Progenitor cell of endocrine pancreas (in vitro differentiated cells): ENCODE measurements around the gene CRYL1. TPM values are rescaled to one million over a fixed set of nuclear protein-coding genes. Genes with fewer than 3 reads are reported as not detected.

ENCODE experiments used
- DNase-seq: peaks from one replicate; pipeline ENCODE4 v3.0.0; 2021; ENCODE audit warnings: low spot score; ENCODE audit not compliant: unreplicated experiment
- H3K27ac Mint-ChIP-seq: 2 replicates; pipeline ENCODE4 v1.8.0; 2021; ENCODE audit warnings: mild to moderate bottlenecking, moderate library complexity, mixed read lengths
- H3K27me3 Mint-ChIP-seq: 2 replicates; pipeline ENCODE4 v1.8.0; 2021; ENCODE audit warnings: mixed read lengths
- H3K36me3 Mint-ChIP-seq: 2 replicates; pipeline ENCODE4 v1.8.0; 2022; ENCODE audit warnings: mixed read lengths; ENCODE audit not compliant: insufficient read depth
- H3K4me1 Mint-ChIP-seq: 2 replicates; pipeline ENCODE4 v1.8.0; 2021; ENCODE audit warnings: low read depth, mixed read lengths
- H3K4me3 Mint-ChIP-seq: 2 replicates; pipeline ENCODE4 v1.8.0; 2021; ENCODE audit warnings: low read depth, mild to moderate bottlenecking, moderate library complexity, mixed read lengths
- H3K9me3 Mint-ChIP-seq: 2 replicates; pipeline ENCODE4 v1.8.0; 2021; ENCODE audit warnings: low read depth, mixed read lengths
- total RNA-seq: library from RNA; stranded (reverse); gene quantifications from 2 replicates; pipeline ENCODE4 v1.2.1, GENCODE V29; 2021
- TF ChIP-seq, protein P1 (sequence below): fragments of 200-600 bp; sonication (generic); IDR thresholded peaks from one replicate; pipeline ENCODE4 v1.5.0; 2021; ENCODE audit warnings: antibody characterized with exemption, mild to moderate bottlenecking; ENCODE audit not compliant: unreplicated experiment

The CRYL1 gene
- total RNA-seq, 1 donor from 2014 or later = 11.7 TPM

DNA sequence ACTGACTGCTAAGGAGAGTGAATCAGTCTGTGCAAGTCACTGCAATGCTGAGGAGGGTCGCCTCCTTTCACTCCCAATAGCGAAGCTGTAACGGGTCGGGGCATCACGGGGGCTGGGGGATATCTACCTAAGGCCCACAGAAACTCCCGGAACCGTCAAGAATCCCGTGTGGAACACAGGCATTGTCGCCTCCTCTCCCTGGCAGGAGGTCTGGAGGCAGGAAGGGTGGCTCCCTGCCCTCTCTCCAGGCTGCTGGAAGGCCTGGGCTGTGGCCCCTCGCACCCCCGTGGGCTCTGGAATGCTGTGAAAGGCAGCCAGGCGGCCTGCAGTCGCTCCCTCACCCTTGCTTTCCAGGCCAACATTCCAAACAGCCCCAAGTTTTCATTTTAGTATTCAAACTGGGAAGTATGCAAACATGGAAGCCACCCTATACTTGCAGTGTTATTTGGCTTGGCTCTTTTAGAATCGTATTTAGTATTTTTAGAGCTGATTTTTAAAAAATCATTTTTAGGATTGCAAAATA is 109.4 kb downstream of the CRYL1 start:
- Mint-ChIP-seq H3K9me3 (no peaks in the 10 kb centered on the region), H3K36me3 (no peaks in the 10 kb centered on the region), H3K27me3 (peaks cover 23% of the 10 kb centered on the region), H3K4me3 (no peak overlapping the region), H3K27ac (no peak overlapping the region), H3K4me1 (peaks cover 1% of the 10 kb centered on the region)
- no peak for DNase-seq
- TF ChIP-seq, protein P1, sequence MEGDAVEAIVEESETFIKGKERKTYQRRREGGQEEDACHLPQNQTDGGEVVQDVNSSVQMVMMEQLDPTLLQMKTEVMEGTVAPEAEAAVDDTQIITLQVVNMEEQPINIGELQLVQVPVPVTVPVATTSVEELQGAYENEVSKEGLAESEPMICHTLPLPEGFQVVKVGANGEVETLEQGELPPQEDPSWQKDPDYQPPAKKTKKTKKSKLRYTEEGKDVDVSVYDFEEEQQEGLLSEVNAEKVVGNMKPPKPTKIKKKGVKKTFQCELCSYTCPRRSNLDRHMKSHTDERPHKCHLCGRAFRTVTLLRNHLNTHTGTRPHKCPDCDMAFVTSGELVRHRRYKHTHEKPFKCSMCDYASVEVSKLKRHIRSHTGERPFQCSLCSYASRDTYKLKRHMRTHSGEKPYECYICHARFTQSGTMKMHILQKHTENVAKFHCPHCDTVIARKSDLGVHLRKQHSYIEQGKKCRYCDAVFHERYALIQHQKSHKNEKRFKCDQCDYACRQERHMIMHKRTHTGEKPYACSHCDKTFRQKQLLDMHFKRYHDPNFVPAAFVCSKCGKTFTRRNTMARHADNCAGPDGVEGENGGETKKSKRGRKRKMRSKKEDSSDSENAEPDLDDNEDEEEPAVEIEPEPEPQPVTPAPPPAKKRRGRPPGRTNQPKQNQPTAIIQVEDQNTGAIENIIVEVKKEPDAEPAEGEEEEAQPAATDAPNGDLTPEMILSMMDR = no peak

- Mint-ChIP-seq H3K4me3 (no peak overlapping the region), H3K27me3 (peaks cover 23% of the 10 kb centered on the region), H3K4me1 (peaks cover 4% of the 10 kb centered on the region), H3K9me3 (no peaks in the 10 kb centered on the region), H3K36me3 (no peaks in the 10 kb centered on the region), H3K27ac (no peak overlapping the region)
- no peak for DNase-seq
- TF ChIP-seq, protein P1 = no peak
Measured at GRCh38 chr13:20415694-20416107, 110.0 kb downstream of the CRYL1 start.

- no peak overlapping the region for H3K27ac Mint-ChIP-seq
- peaks cover 4% of the 10 kb centered on the region for H3K4me1 Mint-ChIP-seq
- TF ChIP-seq, protein P1 = no peak
- H3K36me3 Mint-ChIP-seq = no peaks in the 10 kb centered on the region
- no peaks in the 10 kb centered on the region for H3K9me3 Mint-ChIP-seq
- peaks cover 23% of the 10 kb centered on the region for H3K27me3 Mint-ChIP-seq
- H3K4me3 Mint-ChIP-seq = no peak overlapping the region
- DNase-seq = no peak
Measured at GRCh38 chr13:20415306-20415679, 110.4 kb downstream of the CRYL1 start.

DNA sequence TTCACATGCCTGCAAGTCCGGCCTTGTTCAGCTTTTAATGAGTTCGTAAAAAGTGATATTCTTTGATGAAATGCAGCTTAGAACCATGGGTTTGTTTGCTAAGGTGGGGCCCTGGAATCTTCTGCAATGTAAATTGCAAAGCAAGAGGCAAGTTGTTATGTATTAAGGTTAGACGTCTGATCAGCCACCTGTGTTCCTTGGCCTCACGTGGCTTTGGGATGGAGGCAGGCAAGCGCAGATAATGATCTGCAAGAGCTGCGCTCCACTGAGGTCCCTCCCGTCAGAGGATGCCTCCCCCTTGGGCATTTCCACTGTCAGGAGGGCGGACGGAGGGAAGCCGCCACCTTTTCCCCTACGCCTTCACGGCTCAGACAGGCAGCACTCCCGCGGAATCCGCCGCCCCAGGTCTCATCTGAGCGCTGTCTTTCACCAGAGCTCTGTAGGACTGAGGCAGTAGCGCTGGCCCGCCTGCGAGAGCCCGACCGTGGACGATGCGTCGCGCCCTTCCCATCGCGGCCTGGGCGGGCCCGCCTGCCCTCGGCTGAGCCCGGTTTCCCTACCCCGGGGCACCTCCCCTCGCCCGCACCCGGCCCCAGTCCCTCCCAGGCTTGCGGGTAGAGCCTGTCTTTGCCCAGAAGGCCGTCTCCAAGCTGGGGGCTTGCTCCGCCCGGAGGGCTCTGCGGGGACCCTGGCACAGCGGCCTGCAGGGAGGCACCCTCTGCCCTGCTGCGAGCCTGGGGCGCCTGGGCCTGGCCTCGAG is 110.9 kb downstream of the CRYL1 start:
- TF ChIP-seq, protein P1 = no peak
- H3K36me3 Mint-ChIP-seq = no peaks in the 10 kb centered on the region
- H3K27ac Mint-ChIP-seq = no peak overlapping the region
- no peaks in the 10 kb centered on the region for H3K9me3 Mint-ChIP-seq
- no peak overlapping the region for H3K4me3 Mint-ChIP-seq
- DNase-seq = no peak
- H3K27me3 Mint-ChIP-seq = peaks cover 23% of the 10 kb centered on the region
- peaks cover 4% of the 10 kb centered on the region for H3K4me1 Mint-ChIP-seq

- no peak for DNase-seq
- Mint-ChIP-seq H3K4me3 (no peak overlapping the region), H3K36me3 (no peaks in the 10 kb centered on the region), H3K4me1 (peaks cover 7% of the 10 kb centered on the region), H3K27ac (no peak overlapping the region), H3K9me3 (no peaks in the 10 kb centered on the region), H3K27me3 (peaks cover 23% of the 10 kb centered on the region)
- TF ChIP-seq, protein P1 = no peak
Measured at GRCh38 chr13:20412691-20413355, 112.8 kb downstream of the CRYL1 start.
